ENCODE results near the gene DOCK3.

GRCh38 chr3:50714946-50715345 lies 40.2 kb downstream of the DOCK3 start:
- TF ChIP-seq CTCF (conservative IDR thresholded peaks at IDR 0.05; ENCODE audit: low read depth, low read length) (no peak), EZH2 (IDR thresholded peaks at IDR 0.05; ENCODE audit: low read length, unreplicated experiment) (no peak), EZH2phosphoT487 (IDR thresholded peaks at IDR 0.05; ENCODE audit: borderline replicate concordance, low read length) (no peak)

All from PC-3 (cell line).